K562 (cell line): ENCODE data around the gene FAM222A. TPM values are rescaled to one million over a fixed set of nuclear protein-coding genes. Genes with fewer than 3 reads are reported as not detected.
A peak's percentile ranks its signal among the peaks of the same experiment; 100 is the strongest.

Experiments used
- ATAC-seq: fragments of 200-7000 bp; cut with Tn5 transposase; 3 replicates; pipeline ENCODE4 v1.9.1; 2020; ENCODE audit warnings: moderate library complexity
- BruUV-seq: library from RNA; stranded (reverse); fragments of 400-500 nt; replicated peaks from 2 replicates; lab custom pipeline; 2021; lab: Mats Ljungman, UMichigan
- CTCF ChIA-PET: fragments of 300-600 bp; formaldehyde crosslinking; extraction: SDS; loops from one replicate; lab custom pipeline; 2021; ENCODE audit warnings: low intra/inter-chr PET ratio; lab: Yijun Ruan, JAX
- POLR2A ChIA-PET: fragments of 300-600, 350-650 bp; sonication (Branson Sonifier 250); formaldehyde crosslinking; extraction: SDS; loops from one replicate; lab custom pipeline; 2021; ENCODE audit warnings: antibody characterized with exemption, inconsistent platforms; lab: Yijun Ruan, JAX
- DNase-seq, 4 experiments: peaks; one replicate each; pipeline versions ENCODE4 v3.0.0 to v3.0.0-alpha.2; 2011 to 2018; ENCODE audit warnings: low spot score in 3 of 4, mixed read lengths in 3 of 4; ENCODE audit errors: extremely low read depth in 1 of 4
- FAIRE-seq: peaks from 2 replicates; lab custom pipeline; 2011; peaks lifted over from hg19 to GRCh38; lab: Jason Lieb, UNC
- H2AFZ ChIP-seq: 2 replicates; pipeline ENCODE4 v1.6.0; 2011; ENCODE audit warnings: low read depth, low read length, control low read depth, inconsistent platforms
- H3K27ac ChIP-seq: fragments of 200-600 bp; 3 replicates; pipeline ENCODE4 v1.8.0; 2011; ENCODE audit warnings: low read depth, mild to moderate bottlenecking, control low read depth, inconsistent platforms, low read length, moderate library complexity, mixed read lengths; ENCODE audit errors: extremely low read depth
- H3K27me3 ChIP-seq, 2 experiments: fragments of 300-600 bp in 1 of 2; 2 replicates in 1 of 2; 3 replicates in 1 of 2; pipeline versions ENCODE4 v1.6.0 to v1.8.0; 2011; ENCODE audit warnings: inconsistent platforms in 2 of 2, low read length in 2 of 2, mild to moderate bottlenecking in 1 of 2, mixed read lengths in 1 of 2, moderate library complexity in 1 of 2; ENCODE audit not compliant: control insufficient read depth in 2 of 2, insufficient read depth in 2 of 2
- H3K36me3 ChIP-seq: fragments of 300-600 bp; 3 replicates; pipeline ENCODE4 v1.8.0; 2011; ENCODE audit warnings: mild to moderate bottlenecking, low read length, inconsistent platforms; ENCODE audit not compliant: control insufficient read depth, insufficient read depth
- H3K4me1 ChIP-seq, 2 experiments: fragments of 200-600 bp in 1 of 2; replicated peaks in 1 of 2; 2 replicates in 1 of 2; 3 replicates in 1 of 2; pipeline versions ENCODE4 v1.5.1 to v1.8.0; 2011; ENCODE audit warnings: inconsistent platforms in 2 of 2, low read length in 2 of 2, mild to moderate bottlenecking in 1 of 2, mixed read lengths in 1 of 2, moderate library complexity in 1 of 2; ENCODE audit not compliant: control insufficient read depth in 2 of 2, insufficient read depth in 2 of 2
- H3K4me2 ChIP-seq: 2 replicates; pipeline ENCODE4 v1.6.1; 2011; ENCODE audit warnings: low read length, control low read depth, inconsistent platforms, mixed read lengths; ENCODE audit not compliant: insufficient read depth
- H3K4me3 ChIP-seq: fragments of 200-600 bp; sonication (generic), shearing (Covaris generic); 2 replicates; pipeline ENCODE4 v1.5.1; 2016; ENCODE audit warnings: control low read depth, inconsistent platforms
- H3K79me2 ChIP-seq: fragments of 200-600 bp; 3 replicates; pipeline ENCODE4 v1.8.0; 2011; ENCODE audit warnings: low read length, inconsistent platforms; ENCODE audit not compliant: control insufficient read depth, insufficient read depth
- H3K9ac ChIP-seq, 2 experiments: 2 replicates each; pipeline versions ENCODE4 v1.6.0 to v1.6.1; 2011; ENCODE audit warnings: low read depth in 2 of 2, low read length in 2 of 2, control low read depth in 1 of 2, inconsistent platforms in 1 of 2, mild to moderate bottlenecking in 1 of 2, mixed read lengths in 1 of 2; ENCODE audit not compliant: insufficient read depth in 1 of 2
- H3K9me1 ChIP-seq: one replicate; pipeline ENCODE4 v1.6.0; 2011; ENCODE audit warnings: inconsistent platforms, mild to moderate bottlenecking, low read length, moderate library complexity; ENCODE audit not compliant: control insufficient read depth, insufficient read depth
- H3K9me3 ChIP-seq: replicated peaks from 2 replicates; pipeline ENCODE4 v1.5.1; 2011; ENCODE audit warnings: low read depth, low read length, inconsistent platforms; ENCODE audit not compliant: control insufficient read depth, insufficient read depth
- H4K20me1 ChIP-seq: replicated peaks from 2 replicates; pipeline ENCODE4 v1.6.1; 2011; ENCODE audit warnings: low read length, inconsistent platforms, mixed read lengths; ENCODE audit not compliant: control insufficient read depth, insufficient read depth
- NFIC ChIP-seq: fragments of 450-650 bp; IDR thresholded peaks from 2 replicates; pipeline ENCODE4 v1.6.1; 2017; ENCODE audit warnings: mild to moderate bottlenecking, inconsistent platforms
- SAFB ChIP-seq: fragments of 200-400 bp; formaldehyde crosslinking; IDR thresholded peaks from 2 replicates; pipeline ENCODE4 v1.6.1; 2017; ENCODE audit warnings: low read depth, low read length, borderline replicate concordance
- TFAP4 ChIP-seq: sonication (generic); formaldehyde crosslinking; IDR thresholded peaks from 2 replicates; pipeline ENCODE4 v1.8.0; 2022; ENCODE audit warnings: missing genetic modification reagents, mild to moderate bottlenecking, moderate library complexity, borderline replicate concordance
- WGBS: fragments of 100-300 bp; shearing (Covaris generic); methylation state at CpG from one replicate; pipeline ENCODE4 v1.1.6; 2016; ENCODE audit warnings: low coverage, mixed read lengths; ENCODE audit not compliant: insufficient coverage; ENCODE audit errors: missing lambda C conversion rate; 5-methylcytosine and 5-hydroxymethylcytosine counted together
- in situ Hi-C: fragments of 300-500 bp; cut with MboI; formaldehyde crosslinking; loops from 4 replicates; pipeline ENCODE4 v1.15.0; 2018; ENCODE audit warnings: inconsistent platforms, mixed read lengths
- intact Hi-C: fragments of 100-400 bp; cut with micrococcal nuclease; formaldehyde crosslinking; loops from 2 replicates; pipeline ENCODE4 v1.14.2; 2022
- polyA plus RNA-seq, 8 experiments: library from polyadenylated mRNA; depleted of rRNA in 4 of 8; stranded (reverse) in 5 of 8; unstranded in 3 of 8; fragments of >200 nt; fragmentation: Nextera tagmentation in 2 of 8; fragmentation: Illumina TruSeq in 1 of 8; extraction: Ambion mirVana in 2 of 8; extraction: Trizol in 1 of 8; gene quantifications; 2 replicates each; pipeline versions ENCODE4 v1.2.1 to v1.2.3, GENCODE V29; 2011 to 2014; ENCODE audit warnings: inconsistent platforms in 1 of 8, missing spikeins in 1 of 8
- total RNA-seq, 7 experiments: library from RNA; depleted of rRNA in 6 of 7; stranded (reverse); fragments of >200 nt in 6 of 7; fragmentation: Illumina TruSeq in 2 of 7; extraction: Trizol in 2 of 7; gene quantifications; 2 replicates each; pipeline versions ENCODE4 v1.2.1 to v1.2.3, GENCODE V29; 2011 to 2021; ENCODE audit warnings: low replicate concordance in 1 of 7
- TF ChIP-seq, protein P1 (sequence below): sonication (generic); formaldehyde crosslinking; IDR thresholded peaks from 2 replicates; pipeline ENCODE4 v1.8.1; 2023; ENCODE audit warnings: mild to moderate bottlenecking, missing genetic modification reagents

FAM222A gene
- total and polyA plus RNA-seq, 9 of the 15 experiments (the other 6 are each of a cell fraction or from before 2014, with no cell fraction given) = 0.03 to 0.36 (median 0.12) TPM; not detected in 1

- TF ChIP-seq, protein P1, sequence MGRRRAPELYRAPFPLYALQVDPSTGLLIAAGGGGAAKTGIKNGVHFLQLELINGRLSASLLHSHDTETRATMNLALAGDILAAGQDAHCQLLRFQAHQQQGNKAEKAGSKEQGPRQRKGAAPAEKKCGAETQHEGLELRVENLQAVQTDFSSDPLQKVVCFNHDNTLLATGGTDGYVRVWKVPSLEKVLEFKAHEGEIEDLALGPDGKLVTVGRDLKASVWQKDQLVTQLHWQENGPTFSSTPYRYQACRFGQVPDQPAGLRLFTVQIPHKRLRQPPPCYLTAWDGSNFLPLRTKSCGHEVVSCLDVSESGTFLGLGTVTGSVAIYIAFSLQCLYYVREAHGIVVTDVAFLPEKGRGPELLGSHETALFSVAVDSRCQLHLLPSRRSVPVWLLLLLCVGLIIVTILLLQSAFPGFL (CRISPR knock-in tag) = no peak
- 0 out of 2 replicates have a peak, but pooled peaks have one; percentile 20 for TF ChIP-seq TFAP4 (CRISPR knock-in tag)
These were observed 5.7 kb downstream of the FAM222A start (continued) for GRCh38 chr12:109719123-109720022.

GRCh38 chr12:109720152-109720856 is 6.7 kb downstream of the FAM222A start:
- no peaks in the 10 kb centered on the region for H3K9me3 ChIP-seq
- H4K20me1 ChIP-seq = peaks cover 36% of the 10 kb centered on the region
- ChIA-PET CTCF (no interaction called here), POLR2A (interaction anchor here (0.6 kb wide), 1 partner anchor 41 kb away, joined by 4 read pairs; no protein-coding TSS in a partner anchor)
- in situ Hi-C loops = no loop called here
- intact Hi-C loops = no loop called here
- H3K27me3 ChIP-seq = peaks cover 18 to 58% of the 10 kb centered on the region in 2 experiments
- H3K4me3 ChIP-seq = no peak overlapping the region
- H3K27ac ChIP-seq = no peak overlapping the region
- peak overlapping the region in 1 of 2 experiments; percentile 31; a peak in 1 of 4 replicates for H3K9ac ChIP-seq
- H3K79me2 ChIP-seq = no peaks in the 10 kb centered on the region
- H3K9me1 ChIP-seq = no peaks in the 10 kb centered on the region
- no peaks in the 10 kb centered on the region for H3K36me3 ChIP-seq
- DNase-seq = no peak
- no peak overlapping the region for H3K4me2 ChIP-seq
- BruUV-seq = no TSS peak
- H3K4me1 ChIP-seq = peaks cover 4 to 24% of the 10 kb centered on the region in 2 experiments; a peak in 4 of 5 replicates
- TF ChIP-seq SAFB = no peak
- peak; percentile 41; the same call in 1 of the 2 replicates for TF ChIP-seq NFIC
- H2AFZ ChIP-seq = no peak overlapping the region
- 14% methylated on average over 10 of the region's 12 CpGs for WGBS
- no peak for FAIRE-seq
- no peak for ATAC-seq
